Common myeloid progenitor, CD34-positive (primary cell): ENCODE measurements around the gene BNC1.

Source experiments
- CTCF ChIA-PET: fragments of 350-600 bp; sonication (Branson Sonifier 250); formaldehyde crosslinking; loops from one replicate; lab custom pipeline; 2021; ENCODE audit warnings: antibody characterized with exemption; lab: Charles Lee
- POLR2A ChIA-PET: fragments of 350-600 bp; sonication (Branson Sonifier 250); formaldehyde crosslinking; loops from one replicate; lab custom pipeline; 2021; ENCODE audit warnings: antibody characterized with exemption; lab: Charles Lee
- DNase-seq, 3 donors: peaks; one replicate each; pipeline versions ENCODE4 v3.0.0 to v3.0.0-alpha.2; 2013
- H3K27ac ChIP-seq, 2 experiments: 1 replicate in 1 of 2; 2 replicates in 1 of 2; pipeline ENCODE4 v1.7.0; 2013; ENCODE audit warnings: inconsistent platforms in 2 of 2, low read length in 2 of 2, mild to moderate bottlenecking in 2 of 2, low read depth in 1 of 2, moderate library complexity in 1 of 2; ENCODE audit not compliant: severe bottlenecking in 2 of 2, insufficient read depth in 1 of 2, poor library complexity in 1 of 2
- H3K27me3 ChIP-seq, 5 experiments: replicated peaks in 2 of 5; 1 replicate in 3 of 5; 2 replicates in 2 of 5; pipeline versions ENCODE4 v1.6.1 to v1.7.0; 2013; ENCODE audit warnings: low read length in 4 of 5, mild to moderate bottlenecking in 2 of 5, moderate library complexity in 2 of 5, inconsistent platforms in 1 of 5; ENCODE audit not compliant: insufficient read depth in 5 of 5, control insufficient read depth in 4 of 5
- H3K36me3 ChIP-seq, 4 experiments: 1 replicate in 2 of 4; 2 replicates in 2 of 4; pipeline versions ENCODE4 v1.6.1 to v1.7.0; 2013; ENCODE audit warnings: low read length in 3 of 4, control low read depth in 1 of 4, mild to moderate bottlenecking in 1 of 4; ENCODE audit not compliant: control insufficient read depth in 4 of 4, insufficient read depth in 4 of 4
- H3K4me1 ChIP-seq, 4 experiments: 1 replicate in 3 of 4; 2 replicates in 1 of 4; pipeline versions ENCODE4 v1.6.1 to v1.7.1; 2013; ENCODE audit warnings: low read length in 3 of 4, mild to moderate bottlenecking in 3 of 4, control low read depth in 1 of 4, inconsistent platforms in 1 of 4, moderate library complexity in 1 of 4; ENCODE audit not compliant: control insufficient read depth in 4 of 4, insufficient read depth in 4 of 4; ENCODE audit errors: control extremely low read depth in 1 of 4
- H3K4me3 ChIP-seq, 7 experiments: 1 replicate in 4 of 7; 2 replicates in 3 of 7; pipeline versions ENCODE4 v1.5.1 to v1.7.0; 2013; ENCODE audit warnings: mild to moderate bottlenecking in 7 of 7, low read length in 6 of 7, moderate library complexity in 6 of 7, inconsistent platforms in 2 of 7, low read depth in 2 of 7, control low read depth in 1 of 7; ENCODE audit not compliant: insufficient read depth in 4 of 7, control insufficient read depth in 1 of 7; ENCODE audit errors: extremely low read depth in 1 of 7
- H3K9me3 ChIP-seq, 5 experiments: 1 replicate in 4 of 5; 2 replicates in 1 of 5; pipeline versions ENCODE4 v1.6.1 to v1.7.1; 2013; ENCODE audit warnings: low read length in 4 of 5, mild to moderate bottlenecking in 2 of 5, inconsistent platforms in 1 of 5, low read depth in 1 of 5, moderate library complexity in 1 of 5; ENCODE audit not compliant: control insufficient read depth in 4 of 5, insufficient read depth in 2 of 5; ENCODE audit errors: control extremely low read depth in 1 of 5
- WGBS: methylation state at CpG from one replicate; pipeline ENCODE4 v1.1.5; 2013; ENCODE audit not compliant: insufficient coverage; 5-methylcytosine and 5-hydroxymethylcytosine counted together

BNC1 gene

GRCh38 chr15:83293201-83293600 lies 8.7 kb upstream of the BNC1 start:
- no peaks in the 10 kb centered on the region for H3K4me1 ChIP-seq
- POLR2A ChIA-PET = no interaction called here
- DNase-seq = no peak
- no peaks in the 10 kb centered on the region for H3K36me3 ChIP-seq
- no peak overlapping the region for H3K4me3 ChIP-seq
- 100% methylated on average over 1 of the region's 1 CpG for WGBS
- no peak overlapping the region for H3K27ac ChIP-seq
- H3K9me3 ChIP-seq = peaks cover 0 to 1% (median 0%) of the 10 kb centered on the region in 5 experiments
- CTCF ChIA-PET = no interaction called here
- H3K27me3 ChIP-seq = peaks cover 3 to 47% (median 14%) of the 10 kb centered on the region in 5 experiments

GRCh38 chr15:83292317-83292716 lies 7.9 kb upstream of the BNC1 start:
- DNase-seq = no peak
- 89% methylated on average over 5 of the region's 5 CpGs for WGBS
- Histone ChIP-seq H3K4me3 (no peak overlapping the region), H3K9me3 (peaks cover 0 to 1% (median 0%) of the 10 kb centered on the region in 5 experiments), H3K36me3 (no peaks in the 10 kb centered on the region), H3K4me1 (no peaks in the 10 kb centered on the region), H3K27ac (no peak overlapping the region), H3K27me3 (peaks cover 3 to 55% (median 21%) of the 10 kb centered on the region in 5 experiments)
- ChIA-PET POLR2A (no interaction called here), CTCF (no interaction called here)

- ChIA-PET CTCF (no interaction called here), POLR2A (no interaction called here)
- Histone ChIP-seq H3K36me3 (no peaks in the 10 kb centered on the region), H3K4me3 (no peak overlapping the region), H3K4me1 (no peaks in the 10 kb centered on the region), H3K9me3 (no peaks in the 10 kb centered on the region), H3K27ac (no peak overlapping the region), H3K27me3 (peaks cover 3 to 61% (median 37%) of the 10 kb centered on the region in 5 experiments)
- no peak for DNase-seq
- 70% methylated on average over 4 of the region's 4 CpGs for WGBS
These were observed 5.8 kb upstream of the BNC1 start for GRCh38 chr15:83290236-83290635.

GRCh38 chr15:83289160-83289559 lies 4.7 kb upstream of the BNC1 start:
- H3K4me3 ChIP-seq = no peak overlapping the region
- no peak overlapping the region for H3K27ac ChIP-seq
- CTCF ChIA-PET = no interaction called here
- no peak for DNase-seq
- no peaks in the 10 kb centered on the region for H3K36me3 ChIP-seq
- peaks cover 0 to 2% (median under 1%) of the 10 kb centered on the region in 4 experiments for H3K4me1 ChIP-seq
- no CpG with 5 or more reads among the region's 1 CpG for WGBS
- POLR2A ChIA-PET = no interaction called here
- H3K9me3 ChIP-seq = no peaks in the 10 kb centered on the region
- H3K27me3 ChIP-seq = peaks cover 3 to 67% (median 39%) of the 10 kb centered on the region in 5 experiments

GRCh38 chr15:83288381-83288801 lies 3.9 kb upstream of the BNC1 start:
- no peak overlapping the region for H3K4me3 ChIP-seq
- POLR2A ChIA-PET = no interaction called here
- no peak overlapping the region for H3K27ac ChIP-seq
- peaks cover 3 to 74% (median 39%) of the 10 kb centered on the region in 5 experiments for H3K27me3 ChIP-seq
- peaks cover 0 to 10% (median 6%) of the 10 kb centered on the region in 4 experiments for H3K4me1 ChIP-seq
- no peaks in the 10 kb centered on the region for H3K36me3 ChIP-seq
- no peaks in the 10 kb centered on the region for H3K9me3 ChIP-seq
- CTCF ChIA-PET = interaction anchor here (1.3 kb wide), 1 partner anchor 41 kb away, joined by 3 read pairs; no protein-coding TSS in a partner anchor
- DNase-seq = no peak
- WGBS = 94% methylated on average over 7 of the region's 7 CpGs

- no peaks in the 10 kb centered on the region for H3K36me3 ChIP-seq
- no peak for DNase-seq
- peaks cover 0 to 15% (median 12%) of the 10 kb centered on the region in 4 experiments for H3K4me1 ChIP-seq
- H3K9me3 ChIP-seq = no peaks in the 10 kb centered on the region
- H3K27ac ChIP-seq = no peak overlapping the region
- WGBS = 83% methylated on average over 1 of the region's 3 CpGs
- ChIA-PET POLR2A (no interaction called here), CTCF (interaction anchor here (1.3 kb wide), 1 partner anchor 40 kb away, joined by 3 read pairs; no protein-coding TSS in a partner anchor)
- H3K4me3 ChIP-seq = no peak overlapping the region
- peaks cover 3 to 77% (median 45%) of the 10 kb centered on the region in 5 experiments for H3K27me3 ChIP-seq
These were observed 3.1 kb upstream of the BNC1 start for GRCh38 chr15:83287541-83288027.

GRCh38 chr15:83285979-83286553 lies 1.6 kb upstream of the BNC1 start:
- Histone ChIP-seq H3K27me3 (peaks cover 16 to 84% (median 56%) of the 10 kb centered on the region in 5 experiments), H3K27ac (no peak overlapping the region), H3K4me3 (no peak overlapping the region), H3K36me3 (no peaks in the 10 kb centered on the region), H3K9me3 (no peaks in the 10 kb centered on the region), H3K4me1 (peaks cover 0 to 15% (median 12%) of the 10 kb centered on the region in 4 experiments)
- ChIA-PET POLR2A (no interaction called here), CTCF (no interaction called here)
- 68% methylated on average over 7 of the region's 9 CpGs for WGBS
- DNase-seq = no peak
